ENCODE measurements around the gene INSC.

INSC gene

GRCh38 chr11:15190611-15191010 lies 75.9 kb downstream of the INSC start:
- DNase-seq, result no peak

GRCh38 chr11:15192005-15192556 lies 77.4 kb downstream of the INSC start:
- no peak for DNase-seq

GRCh38 chr11:15194671-15195415 lies 80.1 kb downstream of the INSC start:
- DNase-seq, result peak; percentile 53

- DNase-seq, result no peak
Measured at GRCh38 chr11:15195454-15196200, 80.9 kb downstream of the INSC start.

GRCh38 chr11:15196704-15197103 lies 82.0 kb downstream of the INSC start:
- no peak for DNase-seq

- peak; percentile 26 for DNase-seq
Measured at GRCh38 chr11:15197696-15198095, 83.0 kb downstream of the INSC start.

- DNase-seq, result no peak
Measured at GRCh38 chr11:15198284-15198683, 83.6 kb downstream of the INSC start.

GRCh38 chr11:15199693-15200092 lies 85.0 kb downstream of the INSC start:
- DNase-seq, result no peak

- DNase-seq, result no peak
Measured at GRCh38 chr11:15200696-15201095, 86.0 kb downstream of the INSC start.

GRCh38 chr11:15201586-15201985 lies 86.9 kb downstream of the INSC start:
- DNase-seq, result no peak

- no peak for DNase-seq
Measured at GRCh38 chr11:15202626-15203025, 87.9 kb downstream of the INSC start.

- no peak for DNase-seq
Measured at GRCh38 chr11:15204711-15205110, 90.0 kb downstream of the INSC start.

- DNase-seq, result no peak
Measured at GRCh38 chr11:15206791-15207190, 92.1 kb downstream of the INSC start.

GRCh38 chr11:15208378-15209222 lies 93.9 kb downstream of the INSC start:
- DNase-seq, result peak; percentile 53

- DNase-seq, result no peak
Measured at GRCh38 chr11:15212876-15213275, 98.2 kb downstream of the INSC start.

- no peak for DNase-seq
Measured at GRCh38 chr11:15213471-15214231, 98.9 kb downstream of the INSC start.

GRCh38 chr11:15215005-15215404 lies 100.3 kb downstream of the INSC start:
- no peak for DNase-seq

GRCh38 chr11:15216678-15217077 lies 102.0 kb downstream of the INSC start:
- DNase-seq, result no peak

GRCh38 chr11:15217416-15217815 lies 102.7 kb downstream of the INSC start:
- DNase-seq, result no peak

- no peak for DNase-seq
Measured at GRCh38 chr11:15222777-15223176, 108.1 kb downstream of the INSC start.

- peak; percentile 47 for DNase-seq
Measured at GRCh38 chr11:15223318-15223717, 108.6 kb downstream of the INSC start.

GRCh38 chr11:15224466-15224865 lies 109.7 kb downstream of the INSC start:
- no peak for DNase-seq

Data from fibroblast of skin of right biceps (primary cell).